Subcutaneous adipose tissue (tissue), 4 donors: ENCODE measurements around the gene CEP85. TPM values are rescaled to one million over a fixed set of nuclear protein-coding genes. Genes with fewer than 3 reads are reported as not detected.

Experiments used
- total RNA-seq, 4 donors: library from RNA; depleted of rRNA; stranded (reverse); fragments of >200 nt; gene quantifications; one replicate each; pipeline ENCODE4 v1.1.0, GENCODE V29; 2016
- TF ChIP-seq, protein P1 (sequence below): fragments of 450-650 bp; IDR thresholded peaks from one replicate; pipeline ENCODE4 v1.5.1; 2016; ENCODE audit warnings: low read depth, mild to moderate bottlenecking, control low read depth, antibody characterized with exemption, moderate library complexity

The CEP85 gene
- total RNA-seq, 4 donors from 2014 or later = 3.7 to 5.4 (median 4.4) TPM

DNA sequence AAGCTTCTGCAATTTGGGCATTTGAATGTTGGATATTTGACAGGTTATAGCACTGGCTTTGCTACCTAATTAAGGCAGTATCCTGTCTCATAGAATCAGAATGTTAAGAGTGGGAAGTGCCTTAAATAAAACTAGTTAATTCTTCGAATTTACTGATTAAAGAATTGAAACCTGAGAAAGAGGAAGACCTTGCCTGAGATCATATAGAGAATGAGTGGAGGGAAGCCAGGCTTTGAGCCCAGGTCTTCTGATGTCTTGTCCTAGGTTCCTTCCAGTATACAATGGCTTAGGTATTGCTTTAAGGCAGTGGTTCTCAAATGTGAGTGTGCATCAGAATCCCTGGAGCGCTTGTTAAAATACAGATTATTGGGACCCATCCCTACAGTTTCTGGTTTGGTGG lies 25.0 kb downstream of the CEP85 start:
- TF ChIP-seq, protein P1, sequence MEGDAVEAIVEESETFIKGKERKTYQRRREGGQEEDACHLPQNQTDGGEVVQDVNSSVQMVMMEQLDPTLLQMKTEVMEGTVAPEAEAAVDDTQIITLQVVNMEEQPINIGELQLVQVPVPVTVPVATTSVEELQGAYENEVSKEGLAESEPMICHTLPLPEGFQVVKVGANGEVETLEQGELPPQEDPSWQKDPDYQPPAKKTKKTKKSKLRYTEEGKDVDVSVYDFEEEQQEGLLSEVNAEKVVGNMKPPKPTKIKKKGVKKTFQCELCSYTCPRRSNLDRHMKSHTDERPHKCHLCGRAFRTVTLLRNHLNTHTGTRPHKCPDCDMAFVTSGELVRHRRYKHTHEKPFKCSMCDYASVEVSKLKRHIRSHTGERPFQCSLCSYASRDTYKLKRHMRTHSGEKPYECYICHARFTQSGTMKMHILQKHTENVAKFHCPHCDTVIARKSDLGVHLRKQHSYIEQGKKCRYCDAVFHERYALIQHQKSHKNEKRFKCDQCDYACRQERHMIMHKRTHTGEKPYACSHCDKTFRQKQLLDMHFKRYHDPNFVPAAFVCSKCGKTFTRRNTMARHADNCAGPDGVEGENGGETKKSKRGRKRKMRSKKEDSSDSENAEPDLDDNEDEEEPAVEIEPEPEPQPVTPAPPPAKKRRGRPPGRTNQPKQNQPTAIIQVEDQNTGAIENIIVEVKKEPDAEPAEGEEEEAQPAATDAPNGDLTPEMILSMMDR = no peak

DNA sequence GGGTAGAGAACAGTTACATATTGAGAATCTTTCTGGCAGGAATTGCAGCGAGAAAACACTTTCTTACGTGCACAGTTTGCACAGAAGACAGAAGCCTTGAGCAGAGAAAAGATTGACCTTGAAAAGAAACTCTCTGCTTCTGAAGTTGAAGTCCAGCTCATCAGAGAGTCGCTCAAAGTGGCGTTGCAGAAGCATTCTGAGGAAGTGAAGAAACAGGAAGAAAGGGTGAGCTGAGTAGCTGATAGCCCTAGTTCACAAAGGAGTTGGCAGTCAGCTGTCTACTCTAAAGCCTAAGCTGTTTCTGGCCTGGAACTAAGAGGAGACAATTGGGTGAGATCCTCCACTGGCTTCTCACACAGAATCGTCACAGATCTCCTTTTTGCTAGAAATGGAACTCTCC lies 25.6 kb downstream of the CEP85 start:
- TF ChIP-seq, protein P1 = no peak

DNA sequence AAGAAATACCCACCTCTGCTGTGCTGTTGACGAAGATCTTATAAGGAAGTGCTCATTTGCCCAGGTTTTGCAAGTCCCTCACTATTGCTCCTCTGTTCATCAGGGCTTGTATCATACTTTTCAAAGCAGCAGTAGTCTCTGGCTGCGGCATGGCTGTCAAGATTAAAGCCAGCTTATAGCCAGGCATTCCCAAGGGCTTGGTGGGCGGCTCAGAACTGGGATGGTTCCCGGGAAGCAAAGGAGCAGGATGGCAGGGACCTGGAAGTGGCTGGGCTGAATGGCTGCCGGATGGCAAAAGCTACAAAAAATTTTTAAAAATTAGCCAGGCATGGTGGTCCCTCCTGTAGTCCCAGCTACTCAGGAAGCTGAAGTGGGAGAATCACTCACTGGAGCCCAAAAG lies 29.2 kb downstream of the CEP85 start:
- TF ChIP-seq, protein P1 = no peak

DNA sequence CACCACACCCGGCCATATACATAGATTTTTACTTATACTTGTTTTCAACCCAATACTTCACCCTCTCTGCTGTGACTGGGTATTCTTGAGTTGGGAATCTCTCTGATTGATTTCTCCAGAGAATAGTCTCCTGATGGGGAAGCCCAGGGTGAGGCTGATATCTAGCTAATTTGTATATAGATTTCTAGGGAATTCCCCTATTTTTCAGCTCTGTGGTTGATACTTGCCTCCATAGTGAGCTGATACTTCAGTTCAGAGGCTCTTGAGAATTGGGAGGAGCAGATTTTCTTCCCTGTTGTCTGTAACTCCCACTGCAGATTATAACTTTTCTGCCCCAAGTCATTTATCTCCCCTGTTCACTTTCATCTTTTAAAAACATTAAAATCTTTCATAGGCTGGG lies 31.4 kb downstream of the CEP85 start:
- TF ChIP-seq, protein P1 = no peak

DNA sequence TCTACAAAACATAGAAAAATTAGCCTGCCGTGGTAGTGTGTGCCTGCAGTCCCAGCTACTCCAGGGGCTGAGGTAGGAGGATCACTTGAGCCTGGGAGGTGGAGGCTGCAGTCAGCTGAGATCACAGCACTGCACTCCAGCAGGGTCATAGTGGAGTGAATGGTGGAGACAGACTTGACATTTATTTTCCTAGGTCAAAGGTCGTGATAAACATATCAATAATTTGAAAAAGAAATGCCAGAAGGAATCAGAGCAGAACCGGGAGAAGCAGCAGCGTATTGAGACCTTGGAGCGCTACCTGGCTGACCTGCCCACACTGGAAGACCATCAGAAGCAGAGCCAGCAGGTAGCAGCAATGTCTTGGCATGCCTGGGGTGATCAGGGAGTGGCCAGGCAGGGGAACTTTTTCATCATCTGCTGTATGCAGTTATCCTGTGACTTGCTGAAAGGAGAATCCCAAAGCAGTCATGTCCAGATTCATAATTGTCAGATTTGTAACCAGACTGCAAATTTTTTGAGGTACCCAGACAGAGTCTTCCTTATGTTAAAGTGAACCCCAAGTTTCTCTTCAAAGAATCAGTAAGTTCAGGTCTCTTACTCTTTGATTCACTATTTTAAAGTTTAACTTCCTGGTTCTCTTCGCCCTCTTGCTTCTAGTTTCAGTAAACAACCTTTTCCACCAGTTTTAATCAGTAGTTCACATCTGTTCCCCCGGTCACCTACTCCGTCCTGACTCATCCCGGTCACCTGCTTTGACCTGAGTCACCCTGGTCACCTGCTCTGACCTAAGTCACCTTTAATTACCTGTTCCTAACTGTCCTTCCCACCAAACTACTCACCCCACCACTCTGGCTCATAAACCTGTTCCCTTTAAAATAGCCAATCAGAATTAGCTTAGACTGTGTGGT lies 34.5 kb downstream of the CEP85 start:
- TF ChIP-seq, protein P1 = no peak

DNA sequence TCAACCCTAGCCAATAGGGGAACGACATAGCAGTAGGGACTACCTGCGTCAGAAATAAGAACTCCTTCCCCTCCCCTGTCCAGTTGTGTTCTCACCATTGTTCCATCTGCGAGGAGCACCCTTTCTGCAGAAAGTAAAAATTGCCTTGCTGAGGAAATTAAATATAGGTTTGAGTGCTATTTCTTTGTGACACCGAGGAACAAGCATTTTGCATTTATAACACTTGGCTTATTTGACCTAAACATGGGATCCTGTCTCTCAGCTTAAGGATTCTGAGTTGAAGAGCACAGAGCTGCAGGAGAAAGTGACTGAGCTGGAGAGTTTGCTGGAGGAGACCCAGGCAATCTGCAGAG lies 35.2 kb downstream of the CEP85 start:
- TF ChIP-seq, protein P1 = no peak

DNA sequence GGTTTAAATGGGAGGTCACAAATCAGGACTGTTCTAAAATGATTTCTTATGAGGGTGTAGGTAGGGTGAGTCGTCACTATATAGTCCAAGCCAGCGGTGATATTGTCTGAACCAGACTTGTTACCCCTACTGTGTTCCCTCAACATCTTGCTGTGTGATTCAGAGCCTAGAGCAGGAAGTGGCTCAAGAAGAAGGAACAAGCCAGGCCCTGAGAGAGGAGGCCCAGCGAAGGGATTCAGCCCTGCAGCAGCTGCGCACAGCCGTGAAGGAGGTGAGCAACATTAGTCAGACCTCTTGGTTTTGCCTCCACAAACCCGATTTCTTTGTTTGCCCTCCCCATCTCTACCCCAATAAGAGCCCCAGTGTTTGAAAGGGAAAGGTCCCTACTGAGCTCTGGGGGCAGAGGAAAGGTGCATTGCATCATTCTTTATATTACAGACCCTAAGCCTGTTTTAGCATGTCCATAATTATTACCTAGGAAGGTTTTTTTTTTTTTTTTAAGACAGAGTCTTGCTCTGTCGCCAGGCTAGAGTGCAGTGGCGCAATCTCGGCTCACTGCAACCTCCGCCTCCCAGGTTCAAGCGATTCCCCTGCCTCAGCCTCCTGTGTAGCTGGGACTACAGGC lies 40.9 kb downstream of the CEP85 start:
- TF ChIP-seq, protein P1 = no peak
